ENCODE data around the gene MUC6. TPM values are rescaled to one million over a fixed set of nuclear protein-coding genes. Genes with fewer than 3 reads are reported as not detected.
A peak's percentile ranks its signal among the peaks of the same experiment; 100 is the strongest.

Gene MUC6
- total RNA-seq, 1 experiment from 2014 or later = not detected

- H2BK5ac ChIP-seq (ENCODE audit: insufficient read length, low read length) = no peak overlapping the region
- H3K36me3 Mint-ChIP-seq (ENCODE audit: insufficient read depth in 1 of 3, low read depth in 3 of 3) = no peaks in the 10 kb centered on the region; a peak in 1 of 7 replicates
- H3K23ac ChIP-seq (ENCODE audit: insufficient read length, low read depth, low read length) = no peak overlapping the region
- H3K79me1 ChIP-seq (ENCODE audit: insufficient read depth, low read depth, low read length, poor library complexity, severe bottlenecking) = no peaks in the 10 kb centered on the region
- no peaks in the 10 kb centered on the region for H3K23me2 ChIP-seq (ENCODE audit: insufficient read length, low read depth, low read length, poor library complexity, severe bottlenecking)
- H3K4me2 ChIP-seq (ENCODE audit: insufficient read depth, insufficient read length, low read length) = no peak overlapping the region
- H3K79me2 ChIP-seq (ENCODE audit: insufficient read depth, low read length) = no peaks in the 10 kb centered on the region
- H3K4me1 Mint-ChIP-seq = peaks cover 12 to 14% of the 10 kb centered on the region in 2 experiments; a peak in 3 of 4 replicates
- H3K9me3 ChIP-seq (ENCODE audit: control insufficient read depth, low read depth, low read length) = no peaks in the 10 kb centered on the region
- H3K14ac ChIP-seq (ENCODE audit: insufficient read depth, low read length) = no peak overlapping the region
- DNase-seq = peak; percentile 24
- no peaks in the 10 kb centered on the region for H3K4me1 ChIP-seq (ENCODE audit: insufficient read depth, low read length)
- peaks cover 10 to 19% of the 10 kb centered on the region in 2 experiments for H3K9me3 Mint-ChIP-seq
- H4K8ac ChIP-seq (replicated peaks; ENCODE audit: insufficient read length, low read depth, low read length) = no peak overlapping the region
- no peak overlapping the region for H3K18ac ChIP-seq (ENCODE audit: insufficient read length, low read depth, low read length)
- no peak overlapping the region for H2BK20ac ChIP-seq (ENCODE audit: low read depth, low read length, poor library complexity, severe bottlenecking)
- H3K27ac ChIP-seq (ENCODE audit: insufficient read length, low read depth, low read length) = no peak overlapping the region
- no peak overlapping the region for H3K27ac Mint-ChIP-seq
- H3K27me3 Mint-ChIP-seq (ENCODE audit: low read depth) = peaks cover 28% of the 10 kb centered on the region
- H3K56ac ChIP-seq (ENCODE audit: insufficient read length, low read depth, low read length) = no peak overlapping the region
- no peak overlapping the region for H3T11ph ChIP-seq (ENCODE audit: low read length)
- H2AFZ ChIP-seq (ENCODE audit: low read length) = no peak overlapping the region
- no peak overlapping the region for H3K4ac ChIP-seq (ENCODE audit: low read depth, low read length)
- no peak overlapping the region for H2BK12ac ChIP-seq (ENCODE audit: insufficient read length, low read depth, low read length)
- no CpG with 5 or more reads among the region's 16 CpGs for WGBS (ENCODE audit: extremely low coverage, insufficient read length, low lambda C conversion rate)
- no peaks in the 10 kb centered on the region for H4K20me1 ChIP-seq (ENCODE audit: control insufficient read depth, insufficient read depth, insufficient read length)
- no peak overlapping the region for H3K9ac ChIP-seq (ENCODE audit: extremely low read depth, insufficient read length, low read length)
- H4K91ac ChIP-seq (ENCODE audit: insufficient read length, low read depth, low read length) = no peak overlapping the region
- no peak overlapping the region for H2AK5ac ChIP-seq (ENCODE audit: insufficient read length, low read length)
- no peak overlapping the region for H2BK15ac ChIP-seq (ENCODE audit: low read depth, low read length)
- H3K4me3 Mint-ChIP-seq = no peak overlapping the region
- TF ChIP-seq, protein P1, sequence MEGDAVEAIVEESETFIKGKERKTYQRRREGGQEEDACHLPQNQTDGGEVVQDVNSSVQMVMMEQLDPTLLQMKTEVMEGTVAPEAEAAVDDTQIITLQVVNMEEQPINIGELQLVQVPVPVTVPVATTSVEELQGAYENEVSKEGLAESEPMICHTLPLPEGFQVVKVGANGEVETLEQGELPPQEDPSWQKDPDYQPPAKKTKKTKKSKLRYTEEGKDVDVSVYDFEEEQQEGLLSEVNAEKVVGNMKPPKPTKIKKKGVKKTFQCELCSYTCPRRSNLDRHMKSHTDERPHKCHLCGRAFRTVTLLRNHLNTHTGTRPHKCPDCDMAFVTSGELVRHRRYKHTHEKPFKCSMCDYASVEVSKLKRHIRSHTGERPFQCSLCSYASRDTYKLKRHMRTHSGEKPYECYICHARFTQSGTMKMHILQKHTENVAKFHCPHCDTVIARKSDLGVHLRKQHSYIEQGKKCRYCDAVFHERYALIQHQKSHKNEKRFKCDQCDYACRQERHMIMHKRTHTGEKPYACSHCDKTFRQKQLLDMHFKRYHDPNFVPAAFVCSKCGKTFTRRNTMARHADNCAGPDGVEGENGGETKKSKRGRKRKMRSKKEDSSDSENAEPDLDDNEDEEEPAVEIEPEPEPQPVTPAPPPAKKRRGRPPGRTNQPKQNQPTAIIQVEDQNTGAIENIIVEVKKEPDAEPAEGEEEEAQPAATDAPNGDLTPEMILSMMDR (conservative IDR thresholded peaks at IDR 0.05) = no peak
- no peak overlapping the region for H2BK120ac ChIP-seq (ENCODE audit: low read depth, low read length, poor library complexity, severe bottlenecking)
- H3K27me3 ChIP-seq (ENCODE audit: insufficient read depth, low read length) = no peaks in the 10 kb centered on the region
- H4K5ac ChIP-seq (ENCODE audit: insufficient read length, low read depth, low read length) = no peak overlapping the region
These were observed 23.9 kb upstream of the MUC6 start for GRCh38 chr11:1060410-1060809.

All from H9 (cell line).